Ishikawa (cell line): ENCODE measurements around the gene CTBS.

Experiments
- CEBPB ChIP-seq: IDR thresholded peaks from 2 replicates; pipeline ENCODE4 v1.6.1; 2012
- CREB1 ChIP-seq: IDR thresholded peaks from 2 replicates; pipeline ENCODE4 v1.6.1; 2012; ENCODE audit warnings: low read depth
- EGR1 ChIP-seq: IDR thresholded peaks from 2 replicates; pipeline ENCODE4 v1.6.1; 2012
- EP300 ChIP-seq: IDR thresholded peaks from 2 replicates; pipeline ENCODE4 v1.6.1; 2012; ENCODE audit warnings: borderline replicate concordance
- MAX ChIP-seq: IDR thresholded peaks from 2 replicates; pipeline ENCODE4 v1.6.1; 2012
- NFIC ChIP-seq: IDR thresholded peaks from 2 replicates; pipeline ENCODE4 v1.6.1; 2012
- REST ChIP-seq: IDR thresholded peaks from 2 replicates; pipeline ENCODE4 v1.6.1; 2012; ENCODE audit warnings: low read depth, mild to moderate bottlenecking
- TAF1 ChIP-seq: IDR thresholded peaks from 2 replicates; pipeline ENCODE4 v1.6.1; 2012; ENCODE audit warnings: low read depth, mild to moderate bottlenecking
- TCF12 ChIP-seq: IDR thresholded peaks from 2 replicates; pipeline ENCODE4 v1.6.1; 2012; ENCODE audit warnings: low read depth
- TEAD4 ChIP-seq: IDR thresholded peaks from 2 replicates; pipeline ENCODE4 v1.6.1; 2012
- USF1 ChIP-seq: IDR thresholded peaks from 2 replicates; pipeline ENCODE4 v1.6.1; 2012
- YY1 ChIP-seq: IDR thresholded peaks from 2 replicates; pipeline ENCODE4 v1.6.1; 2012; ENCODE audit warnings: low read depth

- TF ChIP-seq CEBPB (no peak), TAF1 (peak; percentile 50; the same call in 1 of the 2 replicates), MAX (peak; percentile 42), REST (no peak), EP300 (0 out of 2 replicates have a peak, but pooled peaks have one; percentile 14), TEAD4 (no peak), CREB1 (no peak), TCF12 (peak; percentile 58; the same call in 1 of the 2 replicates), USF1 (no peak), YY1 (no peak), NFIC (no peak), EGR1 (peak; percentile 84)
These were observed 68.1 kb downstream of the CTBS start, which contains the start of the genes GNG5 and SPATA1 for GRCh38 chr1:84506002-84506728.
